Mucosa of gallbladder (tissue), 1 donor: ENCODE data around the gene PAK6. TPM values are rescaled to one million over a fixed set of nuclear protein-coding genes. Genes with fewer than 3 reads are reported as not detected.

Experiments used
- DNase-seq: peaks from one replicate; pipeline ENCODE4 v3.0.0-alpha.2; 2020; ENCODE audit warnings: low spot score
- total RNA-seq: library from RNA; stranded (reverse); gene quantifications from one replicate; pipeline ENCODE4 v1.2.1, GENCODE V29; 2021
- donor health status: DM: no; HTN: no; CAD: no.

The PAK6 gene
- total RNA-seq, 1 donor from 2014 or later = 7.9 TPM

DNA sequence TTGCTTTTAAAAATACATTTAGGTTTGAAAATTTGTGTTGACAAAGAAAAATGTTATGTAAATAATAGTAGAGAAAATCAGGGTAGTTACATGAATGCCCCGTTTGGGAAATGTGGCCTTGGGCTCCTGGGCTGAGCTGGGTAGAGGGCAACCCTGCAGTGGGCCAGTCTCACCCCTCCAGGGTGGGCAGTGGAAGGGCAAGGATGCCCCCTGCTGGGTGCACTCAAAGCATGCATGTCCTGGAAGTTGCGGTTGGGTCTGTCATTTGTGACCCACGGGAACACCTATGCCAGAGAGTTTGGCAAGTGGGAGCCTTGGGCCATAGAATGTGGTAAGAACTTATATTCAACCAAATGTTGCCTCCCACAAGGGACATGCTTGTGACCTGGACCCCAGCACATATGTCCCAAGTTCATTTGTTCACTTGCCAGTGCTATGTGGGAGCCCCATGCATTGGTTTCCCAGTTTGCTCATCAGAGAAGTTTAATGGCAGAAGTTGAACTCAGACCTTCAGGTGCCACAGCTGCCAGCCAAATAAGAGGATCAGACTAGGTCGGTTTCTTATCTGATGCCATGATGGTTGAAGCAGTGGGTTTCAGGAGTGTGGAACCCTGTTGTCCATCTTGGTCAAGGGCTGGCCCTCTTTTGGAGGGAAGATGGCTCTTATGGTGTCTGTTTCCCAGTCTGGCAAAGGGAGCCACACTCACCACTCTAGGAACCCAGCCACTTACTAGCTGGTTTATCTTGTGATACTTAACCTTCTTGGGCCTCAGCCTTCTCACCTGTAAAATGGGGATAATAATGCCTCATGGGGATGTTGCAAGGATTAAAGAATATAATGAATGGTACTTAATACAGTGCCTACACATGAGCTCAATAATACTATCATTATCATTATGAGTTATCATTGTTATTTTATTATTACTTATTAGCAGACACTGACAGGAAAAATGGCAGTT is 71.4 kb downstream of the PAK6 start:
- peak; percentile 58 for DNase-seq

DNA sequence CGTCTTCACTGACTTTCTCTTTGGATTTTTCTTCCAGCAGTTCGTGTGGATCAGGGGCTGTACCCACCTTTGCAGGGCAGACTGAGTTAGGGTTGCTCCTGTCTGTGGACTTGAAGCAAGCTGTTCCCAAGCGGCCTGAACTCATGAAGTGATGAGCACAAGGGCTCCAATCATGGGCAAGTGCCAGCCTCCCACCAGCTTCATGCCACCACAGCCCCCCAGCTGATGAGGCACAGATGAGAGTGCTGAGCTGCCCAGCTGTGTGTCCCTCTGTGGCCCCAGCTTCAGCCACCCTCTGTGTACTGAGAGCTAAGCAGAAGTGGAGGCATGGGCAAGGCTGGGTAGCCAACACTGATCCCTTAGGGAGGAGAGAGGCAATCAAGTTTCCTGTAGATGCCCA is 72.1 kb downstream of the PAK6 start:
- DNase-seq = no peak

DNA sequence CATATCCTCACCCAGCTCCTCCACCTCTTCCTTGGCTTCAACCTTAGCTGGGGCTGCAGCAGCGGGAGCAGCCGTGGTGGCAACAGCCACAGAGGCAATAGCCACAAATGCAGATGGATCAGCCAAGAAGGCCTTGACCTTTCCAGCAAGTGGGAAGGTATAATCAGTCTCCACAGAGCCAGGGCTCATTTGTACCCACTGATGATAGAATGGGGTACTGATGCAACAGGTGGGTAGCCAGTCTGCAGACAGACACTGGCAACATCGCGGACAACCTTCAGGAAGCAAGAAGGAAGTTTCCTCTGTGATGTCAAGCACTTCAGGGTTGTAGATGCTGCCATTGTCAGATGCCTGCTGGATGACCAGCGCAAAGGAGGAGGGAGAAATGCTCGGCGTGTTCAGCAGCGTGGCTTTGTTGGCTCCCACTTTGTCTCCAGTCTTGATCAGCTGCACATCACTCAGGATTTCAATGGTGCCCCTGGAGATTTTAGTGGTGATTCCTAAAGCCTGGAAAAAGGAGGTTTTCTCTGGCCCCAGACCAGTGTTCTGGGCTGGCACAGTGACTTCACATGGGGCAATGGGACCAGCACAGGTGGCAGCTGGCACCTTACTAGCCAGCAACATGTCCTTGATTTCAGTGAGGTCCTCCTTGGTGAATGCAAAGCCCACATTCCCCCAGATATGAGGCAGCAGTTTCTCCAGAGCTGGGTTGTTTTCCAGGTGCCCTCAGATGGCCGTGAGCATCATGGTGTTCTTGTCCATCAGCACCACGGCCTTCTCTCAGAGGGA is 73.7 kb downstream of the PAK6 start:
- no peak for DNase-seq

DNA sequence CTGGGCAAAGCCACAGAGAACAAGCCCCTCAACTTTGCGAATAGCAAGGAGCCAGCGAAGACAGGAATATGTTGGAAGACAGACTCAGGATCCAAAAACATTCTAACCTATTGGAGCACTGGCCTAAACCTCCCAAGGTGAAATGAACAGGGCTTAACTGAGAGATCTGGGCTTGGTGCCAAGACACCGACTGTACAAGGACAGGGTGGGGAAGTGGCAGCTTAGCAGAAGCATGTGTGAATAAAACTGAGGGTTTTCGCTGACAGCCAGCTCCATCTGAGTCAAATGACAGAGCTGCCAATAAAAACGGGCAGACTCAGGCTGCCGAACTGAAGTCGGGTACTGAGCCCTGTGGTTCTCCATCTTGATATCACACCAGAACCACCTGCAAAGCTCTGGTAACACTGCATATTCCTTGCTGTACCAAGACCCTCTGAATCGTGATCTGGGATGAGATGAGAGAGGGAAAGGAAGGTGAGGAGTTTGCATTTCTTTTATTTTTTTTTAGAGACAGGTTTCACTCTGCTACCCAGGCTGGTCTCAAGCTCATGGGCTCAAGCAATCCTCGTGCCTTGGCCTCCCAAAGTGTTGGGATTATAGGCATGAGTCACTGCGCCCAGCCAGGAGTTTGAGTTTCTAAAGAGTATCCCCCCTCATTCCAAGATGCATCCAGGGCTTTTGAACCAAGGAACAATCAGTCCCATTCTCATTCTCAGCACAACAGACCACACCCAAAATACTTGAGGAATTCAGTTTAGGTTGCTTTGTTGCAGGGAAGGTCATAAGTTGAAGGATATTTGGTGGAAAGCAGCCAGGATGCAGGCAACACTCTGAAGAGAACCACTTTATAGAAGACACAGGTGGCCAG is 74.9 kb downstream of the PAK6 start:
- DNase-seq = peak; percentile 88

DNA sequence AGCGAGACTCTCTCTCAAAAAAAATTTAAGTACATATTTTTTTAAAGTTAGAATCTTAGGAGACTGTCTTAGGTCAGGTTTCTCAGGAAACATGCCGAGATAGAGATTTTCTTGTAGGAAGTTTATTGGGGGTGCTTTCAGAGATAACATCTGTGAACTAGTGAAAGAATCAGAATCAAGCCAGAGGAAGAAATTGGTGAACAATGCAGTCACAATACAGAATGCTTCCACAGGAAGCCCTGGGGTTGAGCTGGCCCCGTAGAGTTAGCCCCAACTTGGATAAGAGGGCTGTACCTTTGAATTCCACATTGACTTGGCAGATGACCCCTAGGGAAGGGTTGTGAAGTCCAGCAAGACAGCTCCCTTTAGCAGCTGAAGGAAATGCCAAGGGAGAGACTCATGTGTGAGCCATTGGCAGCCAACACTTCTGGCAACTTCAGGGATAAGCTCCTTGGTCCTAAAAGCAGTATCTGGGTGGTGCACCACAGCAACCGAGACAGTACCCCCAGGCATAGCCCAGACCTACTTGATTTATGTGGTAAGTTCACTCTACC is 75.9 kb downstream of the PAK6 start:
- no peak for DNase-seq

DNA sequence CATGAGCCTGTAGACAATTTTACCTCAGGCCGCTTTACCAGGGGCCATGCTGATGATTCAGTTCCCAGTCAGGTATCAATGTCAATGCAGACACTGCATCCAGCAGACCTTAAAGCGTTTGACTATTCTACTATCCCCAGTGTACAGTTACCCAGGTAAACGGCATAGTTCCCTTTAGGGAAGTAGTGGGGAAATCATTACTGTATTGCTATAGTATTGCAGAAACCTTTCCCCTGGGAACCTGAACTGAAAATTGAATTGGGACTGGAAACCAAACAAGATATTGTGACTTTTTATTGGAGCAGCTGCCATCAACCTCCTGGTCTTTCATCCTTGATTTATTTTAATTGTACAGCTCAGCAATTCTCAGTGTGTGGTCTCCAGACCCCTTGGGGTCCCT is 78.1 kb downstream of the PAK6 start:
- DNase-seq = no peak

DNA sequence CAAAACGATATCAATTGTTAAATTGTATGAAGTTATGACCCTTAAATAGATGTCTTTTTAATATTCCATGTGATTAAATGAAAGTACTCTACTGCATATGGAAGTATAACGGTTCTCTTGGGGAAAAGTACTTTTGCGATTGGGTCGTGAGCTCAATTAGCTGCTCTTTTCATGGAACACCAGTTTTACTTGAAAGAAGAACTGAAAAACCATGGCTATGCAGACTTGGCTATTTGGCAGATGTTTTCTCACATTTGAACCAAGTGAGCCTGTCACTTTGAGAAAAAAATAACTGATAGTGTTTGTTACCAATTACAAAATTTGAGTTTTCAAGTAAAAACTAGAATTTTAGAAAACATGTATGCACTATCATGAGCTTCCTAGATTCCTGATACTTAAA is 78.7 kb downstream of the PAK6 start:
- DNase-seq = no peak

DNA sequence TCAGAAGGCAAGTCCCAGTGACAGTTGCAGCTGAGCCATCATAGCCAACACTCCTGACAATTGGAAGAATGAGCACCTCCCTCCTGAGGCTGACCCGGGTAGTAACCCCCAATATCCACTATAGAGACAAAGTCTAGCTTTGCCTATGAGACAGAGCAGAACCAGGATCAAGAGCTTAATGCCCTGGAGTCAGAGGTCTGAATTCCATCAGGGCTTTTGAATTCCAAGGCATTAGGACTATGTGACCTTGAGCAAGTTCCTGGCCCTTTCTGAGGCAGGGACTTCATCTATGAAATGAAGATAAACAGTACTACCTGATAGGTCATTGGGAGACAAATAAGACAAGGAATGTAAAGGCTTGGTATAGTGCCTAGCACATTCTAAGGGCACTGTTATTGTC is 81.5 kb downstream of the PAK6 start:
- no peak for DNase-seq

DNA sequence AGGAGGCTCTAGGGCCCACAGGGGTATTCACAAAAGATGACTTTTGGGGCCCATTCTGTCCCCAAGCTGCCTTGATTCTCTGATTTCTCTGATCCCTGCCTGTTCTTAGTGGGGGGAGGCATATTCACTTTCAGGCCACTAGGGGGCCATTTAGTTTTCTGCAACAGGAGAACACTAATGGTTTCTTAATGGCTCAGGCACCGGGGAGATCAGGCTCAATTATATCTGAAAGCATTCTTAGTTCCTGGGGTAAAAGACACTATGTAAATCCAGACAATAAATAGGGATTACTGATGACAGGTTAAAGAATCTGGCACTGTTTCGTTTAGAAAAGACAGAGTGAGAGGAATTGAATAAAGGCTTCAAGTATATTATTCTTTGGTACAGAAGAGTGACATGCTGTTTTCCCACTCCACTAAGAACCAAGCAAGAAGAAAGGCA is 82.1 kb downstream of the PAK6 start:
- peak; percentile 71 for DNase-seq

DNA sequence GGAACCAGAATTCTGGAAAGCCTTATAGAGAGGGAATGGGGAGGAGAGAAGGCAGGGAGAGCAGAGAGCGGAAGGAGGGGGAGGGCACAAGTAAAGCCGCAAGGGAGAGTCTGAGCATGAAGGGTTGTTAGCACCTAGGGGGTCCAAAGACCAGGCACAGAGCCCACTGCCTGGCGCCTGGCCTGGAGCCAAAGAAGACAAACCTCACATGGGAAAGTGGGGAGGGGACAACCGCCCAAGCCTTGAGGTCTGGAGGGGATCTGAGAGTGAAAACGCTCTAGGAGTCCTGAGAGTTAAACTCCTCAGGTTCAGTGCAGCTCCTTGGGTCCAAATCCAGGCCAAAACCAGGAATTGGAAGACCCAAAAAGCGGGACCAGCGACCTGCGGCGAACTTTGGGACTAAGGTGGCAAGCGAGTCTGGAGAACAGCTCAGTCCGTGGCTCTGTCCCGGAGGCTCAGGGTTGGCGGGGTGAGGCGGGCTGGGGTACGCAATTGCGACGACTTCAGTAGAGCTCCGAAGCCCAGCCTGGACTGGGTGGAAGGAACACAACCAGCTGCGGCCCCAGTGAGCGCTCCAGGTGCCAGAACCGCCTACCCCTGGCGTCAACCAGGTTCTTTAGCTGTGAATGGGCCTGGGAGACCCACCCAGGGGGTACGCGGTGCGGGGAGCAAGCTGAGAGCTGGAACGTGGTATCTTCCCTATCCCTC is 83.8 kb downstream of the PAK6 start:
- DNase-seq = no peak

DNA sequence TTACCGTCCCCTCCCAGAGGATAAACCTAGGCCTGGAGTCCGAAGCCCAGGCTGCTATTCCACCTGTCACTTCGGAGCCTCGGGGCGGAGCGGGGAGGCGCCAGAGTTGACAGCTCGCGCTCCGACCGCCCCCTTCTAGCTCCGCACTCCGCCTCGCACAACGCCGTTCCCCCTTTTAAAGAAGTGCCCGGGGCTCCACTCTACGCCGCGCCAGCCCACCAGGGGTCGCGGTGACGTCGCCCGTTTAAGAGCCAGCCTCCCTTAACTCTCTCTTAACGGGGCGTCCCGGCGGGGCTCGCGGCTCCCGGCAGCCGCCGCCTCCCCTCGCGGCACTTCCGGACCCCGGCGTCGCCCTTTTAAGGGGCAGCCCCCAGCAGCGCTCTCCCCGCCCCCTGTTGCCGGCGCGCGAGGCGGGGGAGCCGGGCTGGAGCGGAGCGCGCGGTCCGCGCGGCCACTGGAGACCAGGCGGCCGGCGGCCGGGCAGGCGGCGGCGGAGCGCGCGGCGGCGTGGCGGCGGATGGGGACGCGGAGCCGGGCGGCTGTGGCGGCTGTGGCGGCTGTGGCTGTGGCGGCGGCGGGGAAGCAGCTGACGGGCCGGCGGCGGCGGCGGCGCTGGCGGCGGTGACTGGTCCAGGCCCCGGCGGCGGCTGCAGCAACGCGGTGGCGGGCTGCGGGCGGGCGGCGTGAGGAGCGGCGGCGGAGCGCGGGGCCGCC is 84.5 kb downstream of the PAK6 start, which contains the start of gene INAFM2:
Gene INAFM2, plus strand, starts transcription at position 454 of the 714 bp plus-strand sequence. CDS start 364 bp downstream, outside the sequence.
- DNase-seq = peak; percentile 92

DNA sequence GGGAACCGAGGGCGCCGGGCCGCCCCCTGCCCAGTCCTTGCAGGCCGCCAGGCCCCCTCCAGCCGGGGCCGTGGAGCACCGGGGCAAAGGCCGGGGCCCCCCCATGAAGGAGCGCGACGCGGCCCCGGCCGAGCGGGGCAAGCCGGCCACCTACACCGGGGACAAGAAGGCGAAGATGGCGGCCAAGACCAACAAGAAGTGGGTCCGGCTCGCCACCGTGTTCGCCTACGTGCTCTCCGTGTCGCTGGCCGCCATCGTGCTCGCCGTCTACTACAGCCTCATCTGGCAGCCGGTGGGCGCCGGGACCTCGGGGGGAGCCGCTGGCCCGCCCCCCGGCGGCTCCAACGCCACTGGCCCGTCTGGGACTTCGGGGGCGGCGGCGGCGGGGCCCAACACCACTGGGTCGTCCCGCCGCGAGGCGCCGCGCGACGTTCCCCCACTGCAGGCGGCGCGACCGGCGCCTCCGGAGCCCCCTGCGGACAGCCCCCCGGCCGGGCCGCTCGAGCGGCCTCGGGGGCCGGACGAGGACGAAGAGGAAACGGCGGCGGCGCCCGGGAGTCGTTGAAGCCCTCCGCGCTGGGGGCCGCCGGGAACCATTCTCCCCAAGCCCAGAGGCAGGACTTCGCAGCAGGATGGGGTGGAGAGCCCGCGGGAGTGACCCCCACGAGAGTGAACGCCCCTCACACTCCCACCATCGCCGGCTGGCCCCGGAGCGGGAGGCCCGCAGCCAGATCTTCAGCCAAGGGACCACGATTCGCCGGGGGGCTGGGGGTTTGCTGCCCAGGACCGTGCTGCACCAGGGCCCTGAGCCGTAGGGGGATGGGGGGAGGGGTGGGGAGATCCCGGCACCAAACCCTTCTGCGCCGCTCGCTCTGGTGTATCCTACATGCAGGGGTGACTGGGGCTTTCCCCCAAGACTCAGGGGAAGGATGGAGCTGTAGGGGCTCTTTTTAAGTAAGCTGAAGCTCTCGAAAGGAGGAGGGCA is 85.4 kb downstream of the PAK6 start:
- DNase-seq = no peak

DNA sequence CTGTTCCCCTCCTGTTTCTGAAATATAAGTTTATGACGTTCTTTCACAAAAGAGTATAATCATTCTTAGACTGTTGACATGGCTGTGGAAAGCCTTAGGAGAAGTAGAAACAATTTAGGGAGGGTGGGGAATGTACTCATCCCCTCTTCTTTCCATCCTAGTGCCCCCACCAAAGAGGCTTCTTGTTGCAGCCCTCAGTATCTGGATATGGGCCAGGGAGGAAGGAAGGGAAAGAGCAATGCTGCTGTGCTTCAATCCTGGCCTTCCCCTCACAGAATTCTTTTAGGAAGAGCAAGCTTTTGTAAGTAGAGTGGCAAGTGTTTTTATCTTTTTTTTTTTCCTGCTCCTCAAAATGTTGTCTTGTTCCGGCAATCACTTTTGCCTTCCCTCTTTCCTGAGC is 86.3 kb downstream of the PAK6 start:
- no peak for DNase-seq

DNA sequence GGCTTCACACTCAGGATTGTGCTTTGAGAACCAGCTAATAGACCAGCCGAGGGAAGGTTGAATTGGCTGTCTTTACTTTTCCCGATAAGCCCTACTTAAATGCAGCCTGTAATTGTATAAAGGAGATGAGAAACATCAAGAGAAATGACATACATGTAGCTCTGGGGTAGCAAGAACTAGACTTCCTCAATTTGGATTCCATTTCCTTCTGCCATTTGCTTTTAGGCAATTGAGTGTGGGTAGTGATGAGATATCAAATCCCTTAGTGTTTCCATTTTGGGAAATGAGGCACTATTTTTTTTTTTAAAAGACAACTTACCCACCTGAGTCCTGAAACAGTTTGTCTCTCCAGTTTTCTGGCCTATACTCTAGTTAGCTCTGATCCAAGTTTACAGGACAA is 86.8 kb downstream of the PAK6 start:
- no peak for DNase-seq

Other genes starting within 250 kb of the PAK6 start
- 186 TPM for gene SRP14, start 199.9 kb upstream of the PAK6 start, total RNA-seq
- gene BMF, start 130.2 kb upstream of the PAK6 start, total RNA-seq = 36.2 TPM
- gene BUB1B, start 78.0 kb upstream of the PAK6 start, total RNA-seq = 1.4 TPM
- 1.6 TPM for gene ANKRD63, start 44.0 kb downstream of the PAK6 start, total RNA-seq
- 36.4 TPM for gene PLCB2, start 68.9 kb downstream of the PAK6 start, total RNA-seq
- 44.2 TPM for gene INAFM2, start 84.6 kb downstream of the PAK6 start, total RNA-seq
- gene CCDC9B, start 101.9 kb downstream of the PAK6 start, total RNA-seq = 107 TPM
- 9.1 TPM for gene PHGR1, start 112.0 kb downstream of the PAK6 start, total RNA-seq
- 3.5 TPM for gene DISP2, start 119.2 kb downstream of the PAK6 start, total RNA-seq
- 12.2 TPM for gene KNSTRN, start 143.7 kb downstream of the PAK6 start, total RNA-seq
- 123 TPM for gene IVD, start 166.7 kb downstream of the PAK6 start, total RNA-seq
- gene BAHD1, start 201.9 kb downstream of the PAK6 start, total RNA-seq = 33.1 TPM
- 15.8 TPM for gene CHST14, start 231.9 kb downstream of the PAK6 start, total RNA-seq